ENCODE measurements around the gene ATP1A1.

ATP1A1 gene

GRCh38 chr1:116372651-116373430 lies at the start of gene ATP1A1:
TSS of gene ATP1A1 (plus strand) at chr1:116373244. CDS start at chr1:116373512, 268 bp downstream.
- peak; percentile 20; the same call in 1 of the 2 replicates for TF ChIP-seq CTCF (IDR thresholded peaks at IDR 0.05)

GRCh38 chr1:116323491-116323890 lies 49.6 kb upstream of the ATP1A1 start:
- TF ChIP-seq CTCF (IDR thresholded peaks at IDR 0.05): no peak

- TF ChIP-seq CTCF (IDR thresholded peaks at IDR 0.05): no peak
Observed at GRCh38 chr1:116324411-116324810, 48.6 kb upstream of the ATP1A1 start.

- no peak for TF ChIP-seq CTCF (IDR thresholded peaks at IDR 0.05)
Observed at GRCh38 chr1:116325104-116325503, 47.9 kb upstream of the ATP1A1 start.

GRCh38 chr1:116325922-116326321 lies 47.1 kb upstream of the ATP1A1 start:
- TF ChIP-seq CTCF (IDR thresholded peaks at IDR 0.05): no peak

GRCh38 chr1:116326486-116326885 lies 46.6 kb upstream of the ATP1A1 start:
- TF ChIP-seq CTCF (IDR thresholded peaks at IDR 0.05): no peak

- no peak for TF ChIP-seq CTCF (IDR thresholded peaks at IDR 0.05)
Observed at GRCh38 chr1:116328671-116329070, 44.4 kb upstream of the ATP1A1 start.

Measured in LNCAP (cell line).